H9 (cell line): ENCODE measurements around the gene R3HDM2. TPM values are rescaled to one million over a fixed set of nuclear protein-coding genes. Genes with fewer than 3 reads are reported as not detected.
A peak's percentile ranks its signal among the peaks of the same experiment; 100 is the strongest.

ENCODE experiments used
- DNase-seq: peaks from one replicate; pipeline ENCODE4 v3.0.0-alpha.2; 2017
- H2AFZ ChIP-seq: one replicate; pipeline ENCODE4 v1.6.1; 2013; ENCODE audit warnings: mild to moderate bottlenecking, low read length, control low read depth, moderate library complexity
- H2AK5ac ChIP-seq: 2 replicates; pipeline ENCODE4 v1.6.1; 2013; ENCODE audit warnings: low read length, control low read depth, mixed read lengths; ENCODE audit not compliant: insufficient read length
- H2BK120ac ChIP-seq: one replicate; pipeline ENCODE4 v1.6.1; 2013; ENCODE audit warnings: low read depth, mild to moderate bottlenecking, low read length, control low read depth, inconsistent platforms; ENCODE audit not compliant: poor library complexity, severe bottlenecking
- H2BK12ac ChIP-seq: 2 replicates; pipeline ENCODE4 v1.6.1; 2013; ENCODE audit warnings: low read length, control low read depth, mixed read lengths, low read depth; ENCODE audit not compliant: insufficient read length
- H2BK15ac ChIP-seq: 2 replicates; pipeline ENCODE4 v1.6.1; 2013; ENCODE audit warnings: low read depth, low read length, control low read depth
- H2BK20ac ChIP-seq: one replicate; pipeline ENCODE4 v1.6.1; 2013; ENCODE audit warnings: low read depth, mild to moderate bottlenecking, low read length, control low read depth, inconsistent platforms; ENCODE audit not compliant: poor library complexity, severe bottlenecking
- H2BK5ac ChIP-seq: 2 replicates; pipeline ENCODE4 v1.6.1; 2013; ENCODE audit warnings: low read length, control low read depth, mixed read lengths; ENCODE audit not compliant: insufficient read length
- H3K14ac ChIP-seq: 2 replicates; pipeline ENCODE4 v1.6.1; 2013; ENCODE audit warnings: low read length, control low read depth; ENCODE audit not compliant: insufficient read depth
- H3K18ac ChIP-seq: 2 replicates; pipeline ENCODE4 v1.6.1; 2013; ENCODE audit warnings: low read depth, mild to moderate bottlenecking, mixed read lengths, low read length, control low read depth; ENCODE audit not compliant: insufficient read length
- H3K23ac ChIP-seq: 2 replicates; pipeline ENCODE4 v1.6.1; 2013; ENCODE audit warnings: low read length, control low read depth, mixed read lengths, low read depth; ENCODE audit not compliant: insufficient read length
- H3K23me2 ChIP-seq: 2 replicates; pipeline ENCODE4 v1.6.1; 2013; ENCODE audit warnings: low read depth, mild to moderate bottlenecking, mixed read lengths, low read length, control low read depth; ENCODE audit not compliant: insufficient read length, poor library complexity, severe bottlenecking
- H3K27ac ChIP-seq: 2 replicates; pipeline ENCODE4 v1.5.1; 2013; ENCODE audit warnings: low read length, control low read depth, mixed read lengths, low read depth; ENCODE audit not compliant: insufficient read length
- H3K27me3 ChIP-seq: 2 replicates; pipeline ENCODE4 v1.6.1; 2013; ENCODE audit warnings: low read length, control low read depth, inconsistent platforms; ENCODE audit not compliant: insufficient read depth
- H3K4ac ChIP-seq: 2 replicates; pipeline ENCODE4 v1.6.1; 2013; ENCODE audit warnings: low read depth, mild to moderate bottlenecking, control low read depth, inconsistent platforms, low read length, moderate library complexity
- H3K4me1 ChIP-seq: 2 replicates; pipeline ENCODE4 v1.6.1; 2013; ENCODE audit warnings: low read length, control low read depth, inconsistent platforms; ENCODE audit not compliant: insufficient read depth
- H3K4me2 ChIP-seq: 2 replicates; pipeline ENCODE4 v1.6.1; 2013; ENCODE audit warnings: low read length, control low read depth, mixed read lengths; ENCODE audit not compliant: insufficient read length, insufficient read depth
- H3K56ac ChIP-seq: 2 replicates; pipeline ENCODE4 v1.6.1; 2013; ENCODE audit warnings: low read depth, mild to moderate bottlenecking, mixed read lengths, low read length, control low read depth; ENCODE audit not compliant: insufficient read length
- H3K79me1 ChIP-seq: 2 replicates; pipeline ENCODE4 v1.6.1; 2013; ENCODE audit warnings: low read depth, mild to moderate bottlenecking, moderate library complexity, low read length, control low read depth, inconsistent platforms; ENCODE audit not compliant: insufficient read depth, poor library complexity, severe bottlenecking
- H3K79me2 ChIP-seq: 2 replicates; pipeline ENCODE4 v1.6.1; 2013; ENCODE audit warnings: low read length, control low read depth, inconsistent platforms; ENCODE audit not compliant: insufficient read depth
- H3K9ac ChIP-seq: 2 replicates; pipeline ENCODE4 v1.6.1; 2013; ENCODE audit warnings: low read length, control low read depth, mixed read lengths; ENCODE audit not compliant: insufficient read length; ENCODE audit errors: extremely low read depth
- H3K9me3 ChIP-seq: one replicate; pipeline ENCODE4 v1.6.1; 2013; ENCODE audit warnings: low read depth, low read length, inconsistent platforms; ENCODE audit not compliant: control insufficient read depth
- H3T11ph ChIP-seq: one replicate; pipeline ENCODE4 v1.6.1; 2013; ENCODE audit warnings: mild to moderate bottlenecking, low read length, control low read depth, inconsistent platforms
- H4K20me1 ChIP-seq: one replicate; pipeline ENCODE4 v1.6.1; 2013; ENCODE audit not compliant: control insufficient read depth, insufficient read length, insufficient read depth
- H4K5ac ChIP-seq: 2 replicates; pipeline ENCODE4 v1.6.1; 2013; ENCODE audit warnings: low read depth, mild to moderate bottlenecking, mixed read lengths, low read length, control low read depth; ENCODE audit not compliant: insufficient read length
- H4K8ac ChIP-seq: replicated peaks from 2 replicates; pipeline ENCODE4 v1.6.1; 2013; ENCODE audit warnings: low read length, control low read depth, mixed read lengths, low read depth; ENCODE audit not compliant: insufficient read length
- H4K91ac ChIP-seq: 2 replicates; pipeline ENCODE4 v1.6.1; 2013; ENCODE audit warnings: low read depth, mild to moderate bottlenecking, moderate library complexity, mixed read lengths, low read length, control low read depth; ENCODE audit not compliant: insufficient read length
- H3K27ac Mint-ChIP-seq, 3 experiments: 2 replicates in 2 of 3; 3 replicates in 1 of 3; pipeline ENCODE4 v1.8.0; 2020 to 2021; ENCODE audit warnings: mixed read lengths in 3 of 3, mild to moderate bottlenecking in 1 of 3, moderate library complexity in 1 of 3
- H3K27me3 Mint-ChIP-seq: 2 replicates; pipeline ENCODE4 v1.8.0; 2021; ENCODE audit warnings: low read depth, mild to moderate bottlenecking, moderate library complexity, mixed read lengths
- H3K36me3 Mint-ChIP-seq, 3 experiments: 2 replicates in 2 of 3; 3 replicates in 1 of 3; pipeline ENCODE4 v1.8.0; 2020 to 2021; ENCODE audit warnings: low read depth in 3 of 3, mixed read lengths in 3 of 3; ENCODE audit not compliant: insufficient read depth in 1 of 3
- H3K4me1 Mint-ChIP-seq, 2 experiments: 2 replicates each; pipeline ENCODE4 v1.8.0; 2020; ENCODE audit warnings: mixed read lengths in 2 of 2
- H3K4me3 Mint-ChIP-seq, 2 experiments: 2 replicates in 1 of 2; 3 replicates in 1 of 2; pipeline ENCODE4 v1.8.0; 2020 to 2021; ENCODE audit warnings: mild to moderate bottlenecking in 2 of 2, mixed read lengths in 2 of 2, moderate library complexity in 1 of 2
- H3K9me3 Mint-ChIP-seq, 2 experiments: 2 replicates in 1 of 2; 3 replicates in 1 of 2; pipeline ENCODE4 v1.8.0; 2020; ENCODE audit warnings: mild to moderate bottlenecking in 2 of 2, mixed read lengths in 2 of 2, moderate library complexity in 1 of 2
- WGBS: extraction: QIAGEN DNeasy Blood & Tissue Kit; methylation state at CpG from one replicate; pipeline ENCODE4 v1.1.7; 2013; ENCODE audit warnings: missing lambda C conversion rate, low lambda C conversion rate, mixed read lengths; ENCODE audit not compliant: insufficient read length; ENCODE audit errors: extremely low coverage; 5-methylcytosine and 5-hydroxymethylcytosine counted together
- total RNA-seq: library from RNA; stranded (reverse); gene quantifications from 2 replicates; pipeline ENCODE4 v1.2.1, GENCODE V29; 2021
- TF ChIP-seq, protein P1 (sequence below): fragments of 200-600 bp; sonication (generic); conservative IDR thresholded peaks from 3 replicates; pipeline ENCODE4 v1.8.0; 2021; ENCODE audit warnings: antibody characterized with exemption, mild to moderate bottlenecking

The R3HDM2 gene
- total RNA-seq, 1 experiment from 2014 or later, result 43.9 TPM

DNA sequence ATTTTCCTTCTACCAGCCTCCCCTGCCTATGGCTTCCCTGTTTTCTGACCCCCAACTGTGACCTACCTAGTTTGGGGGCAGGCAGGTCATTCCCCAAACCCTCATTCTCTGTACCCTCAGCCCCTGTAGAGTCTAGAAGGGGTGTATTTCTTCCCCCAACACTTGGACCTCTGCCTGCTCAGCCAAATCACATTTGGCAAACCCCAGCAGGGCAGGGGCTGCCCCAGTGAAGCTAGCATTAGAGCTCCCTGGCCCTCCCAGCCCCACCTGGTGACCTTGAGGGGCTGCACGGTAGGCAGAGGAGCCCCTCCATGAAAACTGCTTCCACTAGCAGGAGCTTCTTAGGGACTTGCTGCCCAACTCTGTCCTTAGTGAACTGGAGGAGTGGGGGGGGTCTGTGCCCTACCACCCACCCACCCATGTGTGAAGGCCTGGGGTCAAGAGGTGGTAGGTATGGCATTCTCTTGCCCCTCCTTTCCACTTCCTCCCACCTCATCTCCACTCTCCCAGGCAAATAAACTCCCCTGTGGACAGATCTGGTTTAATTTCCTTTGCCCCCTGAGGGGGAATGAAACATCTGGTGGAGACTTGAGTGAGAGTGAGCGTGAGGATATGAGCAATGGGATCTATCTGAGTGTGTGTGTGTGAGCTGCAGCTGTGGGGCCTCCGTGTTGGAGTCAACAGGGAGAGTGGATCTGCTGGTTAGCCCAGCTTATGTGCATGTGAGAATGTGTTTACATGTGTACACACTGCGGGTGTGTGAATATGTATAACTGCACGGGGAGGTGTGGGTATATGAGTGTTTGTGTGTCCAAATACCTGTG lies 212.6 kb downstream of the R3HDM2 start:
- H3K79me2 ChIP-seq, result no peaks in the 10 kb centered on the region
- TF ChIP-seq, protein P1, sequence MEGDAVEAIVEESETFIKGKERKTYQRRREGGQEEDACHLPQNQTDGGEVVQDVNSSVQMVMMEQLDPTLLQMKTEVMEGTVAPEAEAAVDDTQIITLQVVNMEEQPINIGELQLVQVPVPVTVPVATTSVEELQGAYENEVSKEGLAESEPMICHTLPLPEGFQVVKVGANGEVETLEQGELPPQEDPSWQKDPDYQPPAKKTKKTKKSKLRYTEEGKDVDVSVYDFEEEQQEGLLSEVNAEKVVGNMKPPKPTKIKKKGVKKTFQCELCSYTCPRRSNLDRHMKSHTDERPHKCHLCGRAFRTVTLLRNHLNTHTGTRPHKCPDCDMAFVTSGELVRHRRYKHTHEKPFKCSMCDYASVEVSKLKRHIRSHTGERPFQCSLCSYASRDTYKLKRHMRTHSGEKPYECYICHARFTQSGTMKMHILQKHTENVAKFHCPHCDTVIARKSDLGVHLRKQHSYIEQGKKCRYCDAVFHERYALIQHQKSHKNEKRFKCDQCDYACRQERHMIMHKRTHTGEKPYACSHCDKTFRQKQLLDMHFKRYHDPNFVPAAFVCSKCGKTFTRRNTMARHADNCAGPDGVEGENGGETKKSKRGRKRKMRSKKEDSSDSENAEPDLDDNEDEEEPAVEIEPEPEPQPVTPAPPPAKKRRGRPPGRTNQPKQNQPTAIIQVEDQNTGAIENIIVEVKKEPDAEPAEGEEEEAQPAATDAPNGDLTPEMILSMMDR, result no peak
- no peak overlapping the region for H3K56ac ChIP-seq
- Mint-ChIP-seq H3K4me3 (peak overlapping the region in 1 of 2 experiments; percentile 87; a peak in 3 of 5 replicates), H3K27me3 (peaks cover 95% of the 10 kb centered on the region), H3K4me1 (peaks cover 64 to 72% of the 10 kb centered on the region in 2 experiments), H3K36me3 (peaks cover 0 to 5% (median 4%) of the 10 kb centered on the region in 3 experiments; a peak in 4 of 7 replicates), H3K27ac (no peak overlapping the region), H3K9me3 (peaks cover 0 to 5% of the 10 kb centered on the region in 2 experiments; a peak in 3 of 5 replicates)
- H3K9ac ChIP-seq, result no peak overlapping the region
- H3K9me3 ChIP-seq, result no peaks in the 10 kb centered on the region
- no peaks in the 10 kb centered on the region for H3K79me1 ChIP-seq
- no peak overlapping the region for H2BK15ac ChIP-seq
- H4K8ac ChIP-seq, result no peak overlapping the region
- no peak overlapping the region for H2AK5ac ChIP-seq
- no peak overlapping the region for H2AFZ ChIP-seq
- no peak overlapping the region for H3T11ph ChIP-seq
- no peak overlapping the region for H4K91ac ChIP-seq
- H2BK120ac ChIP-seq, result no peak overlapping the region
- no peak overlapping the region for H4K5ac ChIP-seq
- H3K4ac ChIP-seq, result no peak overlapping the region
- H3K27ac ChIP-seq, result no peak overlapping the region
- peaks cover 7% of the 10 kb centered on the region for H3K23me2 ChIP-seq
- peaks cover 8% of the 10 kb centered on the region for H3K4me1 ChIP-seq
- no peak overlapping the region for H3K4me2 ChIP-seq
- H2BK5ac ChIP-seq, result no peak overlapping the region
- H3K27me3 ChIP-seq, result peaks cover 73% of the 10 kb centered on the region
- no peak overlapping the region for H2BK12ac ChIP-seq
- no CpG with 5 or more reads among the region's 5 CpGs for WGBS
- no peak for DNase-seq
- H3K14ac ChIP-seq, result no peak overlapping the region
- no peak overlapping the region for H3K18ac ChIP-seq
- no peak overlapping the region for H3K23ac ChIP-seq
- H2BK20ac ChIP-seq, result no peak overlapping the region
- H4K20me1 ChIP-seq, result peaks cover 3% of the 10 kb centered on the region
